AG09309 (cell line): ENCODE results near the gene TFE3.
A peak's percentile ranks its signal among the peaks of the same experiment; 100 is the strongest.

Experiments
- DNase-seq: peaks from one replicate; pipeline ENCODE4 v3.0.0-alpha.2; 2010; ENCODE audit warnings: low read depth
- H3K4me3 ChIP-seq: 2 replicates; pipeline ENCODE4 v1.5.1; 2011; ENCODE audit warnings: mild to moderate bottlenecking, low read depth, low read length, moderate library complexity; ENCODE audit not compliant: control insufficient read depth
- TF ChIP-seq, protein P1 (sequence below): IDR thresholded peaks from 2 replicates; pipeline ENCODE4 v1.5.1; 2011; ENCODE audit warnings: mild to moderate bottlenecking, low read depth, low read length, inconsistent platforms; ENCODE audit not compliant: insufficient read depth, control insufficient read depth; ENCODE audit errors: missing control alignments

TFE3 gene

DNA sequence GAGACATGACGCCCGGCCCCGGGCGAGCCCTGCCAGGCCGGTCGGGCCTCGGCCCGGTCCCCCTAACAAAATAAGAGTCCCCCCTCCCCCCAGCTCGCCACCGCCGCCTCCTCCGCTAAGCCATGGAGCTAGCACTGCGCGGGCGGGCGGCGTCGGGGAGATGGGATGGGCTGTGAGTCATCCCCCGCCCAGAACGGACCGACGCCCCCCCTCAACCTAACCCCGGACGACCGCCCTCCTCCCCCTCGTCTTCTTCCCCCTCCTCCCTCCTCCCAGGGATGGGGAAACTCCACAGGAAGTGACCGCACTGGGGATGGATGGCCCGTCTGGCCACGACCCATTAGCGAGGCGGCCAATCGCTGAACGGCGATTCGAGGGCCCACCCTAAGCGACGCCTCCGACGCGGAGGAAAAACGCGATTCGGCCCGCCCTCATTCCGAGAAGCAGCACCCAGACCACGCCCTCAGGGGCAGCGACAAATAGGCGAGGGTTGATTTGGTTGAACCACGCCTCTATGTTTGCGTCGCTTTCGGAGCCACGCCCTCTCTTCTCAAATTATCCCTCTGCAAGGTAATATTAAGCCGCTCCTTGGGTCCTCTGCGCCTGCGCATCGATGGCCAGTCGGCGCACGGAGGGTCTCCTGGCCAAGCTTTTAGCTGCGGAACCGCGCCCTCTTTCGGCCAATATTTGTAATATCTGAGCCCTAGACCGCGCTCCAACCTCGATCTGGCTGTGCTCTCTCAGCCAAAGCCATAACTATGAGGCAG lies at the start of gene TFE3:
TSS of gene TFE3 (minus strand) at position 138 of the 767 bp plus-strand sequence. CDS start at position 7, 131 bp downstream.
- DNase-seq, result peak; percentile 97
- TF ChIP-seq, protein P1, sequence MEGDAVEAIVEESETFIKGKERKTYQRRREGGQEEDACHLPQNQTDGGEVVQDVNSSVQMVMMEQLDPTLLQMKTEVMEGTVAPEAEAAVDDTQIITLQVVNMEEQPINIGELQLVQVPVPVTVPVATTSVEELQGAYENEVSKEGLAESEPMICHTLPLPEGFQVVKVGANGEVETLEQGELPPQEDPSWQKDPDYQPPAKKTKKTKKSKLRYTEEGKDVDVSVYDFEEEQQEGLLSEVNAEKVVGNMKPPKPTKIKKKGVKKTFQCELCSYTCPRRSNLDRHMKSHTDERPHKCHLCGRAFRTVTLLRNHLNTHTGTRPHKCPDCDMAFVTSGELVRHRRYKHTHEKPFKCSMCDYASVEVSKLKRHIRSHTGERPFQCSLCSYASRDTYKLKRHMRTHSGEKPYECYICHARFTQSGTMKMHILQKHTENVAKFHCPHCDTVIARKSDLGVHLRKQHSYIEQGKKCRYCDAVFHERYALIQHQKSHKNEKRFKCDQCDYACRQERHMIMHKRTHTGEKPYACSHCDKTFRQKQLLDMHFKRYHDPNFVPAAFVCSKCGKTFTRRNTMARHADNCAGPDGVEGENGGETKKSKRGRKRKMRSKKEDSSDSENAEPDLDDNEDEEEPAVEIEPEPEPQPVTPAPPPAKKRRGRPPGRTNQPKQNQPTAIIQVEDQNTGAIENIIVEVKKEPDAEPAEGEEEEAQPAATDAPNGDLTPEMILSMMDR, result peak; percentile 56
- H3K4me3 ChIP-seq, result peak within 1 kb of the TSS; percentile 73

DNA sequence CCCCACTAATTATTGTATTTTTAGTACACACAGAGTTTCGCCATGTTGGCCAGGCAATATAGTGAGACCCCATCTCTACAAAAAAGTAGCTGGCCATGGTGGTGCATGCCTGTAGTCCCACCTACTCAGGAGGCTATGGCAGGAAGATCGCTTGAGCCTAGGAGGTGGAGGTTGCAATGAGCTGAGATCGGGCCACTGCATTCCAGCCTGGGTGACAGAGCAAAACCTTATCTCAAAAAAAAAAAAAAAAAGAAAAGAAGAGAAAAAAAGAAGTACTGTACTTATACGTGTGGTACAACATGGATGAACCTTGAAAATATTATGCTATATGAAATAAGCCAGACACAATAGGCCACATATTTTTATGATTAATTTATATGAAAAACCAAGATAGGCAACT lies 46.4 kb upstream of the TFE3 start:
- TF ChIP-seq, protein P1, result no peak
- no peak overlapping the region for H3K4me3 ChIP-seq
- DNase-seq, result no peak

DNA sequence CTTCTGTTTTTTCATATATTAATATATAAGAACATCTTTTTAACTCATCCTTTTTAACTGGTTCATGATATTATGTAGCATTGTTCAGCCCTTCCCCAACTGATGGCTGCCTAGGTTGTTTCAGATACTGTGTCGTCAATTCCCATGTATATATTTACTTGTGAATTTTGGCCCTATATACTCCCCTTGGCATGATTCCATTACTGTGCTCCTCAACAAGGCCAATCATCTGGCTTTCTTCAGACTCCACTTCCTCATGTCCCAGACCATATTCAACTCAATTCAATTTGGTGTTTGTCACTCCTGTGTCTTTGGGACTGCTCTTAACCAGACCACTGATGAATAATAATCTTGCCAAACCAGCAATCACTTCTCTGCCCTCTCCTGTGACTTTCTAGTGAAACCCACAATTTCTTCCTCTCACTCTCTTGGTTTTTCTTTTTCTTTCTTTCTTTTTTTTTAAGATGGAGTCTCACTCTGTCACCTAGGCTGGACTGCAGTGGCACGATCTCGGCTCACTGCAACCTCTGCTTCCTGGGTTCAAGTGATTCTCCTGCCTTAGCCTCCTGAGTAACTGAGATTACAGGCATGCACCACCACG lies 39.2 kb upstream of the TFE3 start:
- TF ChIP-seq, protein P1, result no peak
- H3K4me3 ChIP-seq, result no peak overlapping the region
- no peak for DNase-seq

GRCh38 chrX:49079489-49080428 lies 36.6 kb upstream of the TFE3 start, which contains the start of gene WDR45:
Gene WDR45 (minus strand): TSS chrX:49079887. CDS start chrX:49078095, 1,792 bp downstream.
- DNase-seq, result no peak
- TF ChIP-seq, protein P1, result no peak
- H3K4me3 ChIP-seq, result peak within 1 kb of the TSS; percentile 87

DNA sequence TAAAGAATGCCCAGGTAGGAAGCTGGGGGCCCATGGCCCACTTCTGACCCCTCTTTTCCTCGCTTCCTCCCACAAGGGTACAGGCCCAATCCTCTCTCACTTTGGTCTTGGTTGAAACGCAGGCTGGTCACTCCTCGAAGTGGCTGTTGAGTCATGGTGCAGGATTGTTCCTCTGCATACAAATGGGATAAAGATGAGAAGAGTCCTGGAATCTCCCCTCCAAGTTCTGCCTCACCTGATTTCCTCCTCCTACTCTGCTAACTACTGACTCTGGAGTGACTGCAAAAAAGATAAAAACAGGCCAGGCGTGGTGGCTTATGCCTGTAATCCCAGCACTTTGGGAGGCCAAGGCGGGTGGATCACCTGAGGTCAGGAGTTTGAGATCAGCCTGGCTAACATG lies 34.8 kb upstream of the TFE3 start:
- TF ChIP-seq, protein P1, result no peak
- no peak for DNase-seq
- H3K4me3 ChIP-seq, result no peak overlapping the region

GRCh38 chrX:49075347-49075746 lies 32.2 kb upstream of the TFE3 start:
- H3K4me3 ChIP-seq, result no peak overlapping the region
- DNase-seq, result no peak
- TF ChIP-seq, protein P1, result no peak
